K562 (cell line): ENCODE measurements around the gene ARHGEF3. TPM values are rescaled to one million over a fixed set of nuclear protein-coding genes. Genes with fewer than 3 reads are reported as not detected.

ENCODE experiments used
- ATAC-seq: fragments of 200-7000 bp; cut with Tn5 transposase; 3 replicates; pipeline ENCODE4 v1.9.1; 2020; ENCODE audit warnings: moderate library complexity
- BruUV-seq: library from RNA; stranded (reverse); fragments of 400-500 nt; replicated peaks from 2 replicates; lab custom pipeline; 2021; lab: Mats Ljungman, UMichigan
- CTCF ChIA-PET: fragments of 300-600 bp; formaldehyde crosslinking; extraction: SDS; loops from one replicate; lab custom pipeline; 2021; ENCODE audit warnings: low intra/inter-chr PET ratio; lab: Yijun Ruan, JAX
- POLR2A ChIA-PET: fragments of 300-600, 350-650 bp; sonication (Branson Sonifier 250); formaldehyde crosslinking; extraction: SDS; loops from one replicate; lab custom pipeline; 2021; ENCODE audit warnings: antibody characterized with exemption, inconsistent platforms; lab: Yijun Ruan, JAX
- DNase-seq, 4 experiments: peaks; one replicate each; pipeline versions ENCODE4 v3.0.0 to v3.0.0-alpha.2; 2011 to 2018; ENCODE audit warnings: low spot score in 3 of 4, mixed read lengths in 3 of 4; ENCODE audit errors: extremely low read depth in 1 of 4
- FAIRE-seq: peaks from 2 replicates; lab custom pipeline; 2011; peaks lifted over from hg19 to GRCh38; lab: Jason Lieb, UNC
- H2AFZ ChIP-seq: 2 replicates; pipeline ENCODE4 v1.6.0; 2011; ENCODE audit warnings: low read depth, low read length, control low read depth, inconsistent platforms
- H3K27ac ChIP-seq: fragments of 200-600 bp; 3 replicates; pipeline ENCODE4 v1.8.0; 2011; ENCODE audit warnings: low read depth, mild to moderate bottlenecking, control low read depth, inconsistent platforms, low read length, moderate library complexity, mixed read lengths; ENCODE audit errors: extremely low read depth
- H3K27me3 ChIP-seq, 2 experiments: fragments of 300-600 bp in 1 of 2; 2 replicates in 1 of 2; 3 replicates in 1 of 2; pipeline versions ENCODE4 v1.6.0 to v1.8.0; 2011; ENCODE audit warnings: inconsistent platforms in 2 of 2, low read length in 2 of 2, mild to moderate bottlenecking in 1 of 2, mixed read lengths in 1 of 2, moderate library complexity in 1 of 2; ENCODE audit not compliant: control insufficient read depth in 2 of 2, insufficient read depth in 2 of 2
- H3K36me3 ChIP-seq: fragments of 300-600 bp; 3 replicates; pipeline ENCODE4 v1.8.0; 2011; ENCODE audit warnings: mild to moderate bottlenecking, low read length, inconsistent platforms; ENCODE audit not compliant: control insufficient read depth, insufficient read depth
- H3K4me1 ChIP-seq, 2 experiments: fragments of 200-600 bp in 1 of 2; replicated peaks in 1 of 2; 2 replicates in 1 of 2; 3 replicates in 1 of 2; pipeline versions ENCODE4 v1.5.1 to v1.8.0; 2011; ENCODE audit warnings: inconsistent platforms in 2 of 2, low read length in 2 of 2, mild to moderate bottlenecking in 1 of 2, mixed read lengths in 1 of 2, moderate library complexity in 1 of 2; ENCODE audit not compliant: control insufficient read depth in 2 of 2, insufficient read depth in 2 of 2
- H3K4me2 ChIP-seq: 2 replicates; pipeline ENCODE4 v1.6.1; 2011; ENCODE audit warnings: low read length, control low read depth, inconsistent platforms, mixed read lengths; ENCODE audit not compliant: insufficient read depth
- H3K4me3 ChIP-seq: fragments of 200-600 bp; sonication (generic), shearing (Covaris generic); 2 replicates; pipeline ENCODE4 v1.5.1; 2016; ENCODE audit warnings: control low read depth, inconsistent platforms
- H3K79me2 ChIP-seq: fragments of 200-600 bp; 3 replicates; pipeline ENCODE4 v1.8.0; 2011; ENCODE audit warnings: low read length, inconsistent platforms; ENCODE audit not compliant: control insufficient read depth, insufficient read depth
- H3K9ac ChIP-seq, 2 experiments: 2 replicates each; pipeline versions ENCODE4 v1.6.0 to v1.6.1; 2011; ENCODE audit warnings: low read depth in 2 of 2, low read length in 2 of 2, control low read depth in 1 of 2, inconsistent platforms in 1 of 2, mild to moderate bottlenecking in 1 of 2, mixed read lengths in 1 of 2; ENCODE audit not compliant: insufficient read depth in 1 of 2
- H3K9me1 ChIP-seq: one replicate; pipeline ENCODE4 v1.6.0; 2011; ENCODE audit warnings: inconsistent platforms, mild to moderate bottlenecking, low read length, moderate library complexity; ENCODE audit not compliant: control insufficient read depth, insufficient read depth
- H3K9me3 ChIP-seq: replicated peaks from 2 replicates; pipeline ENCODE4 v1.5.1; 2011; ENCODE audit warnings: low read depth, low read length, inconsistent platforms; ENCODE audit not compliant: control insufficient read depth, insufficient read depth
- H4K20me1 ChIP-seq: replicated peaks from 2 replicates; pipeline ENCODE4 v1.6.1; 2011; ENCODE audit warnings: low read length, inconsistent platforms, mixed read lengths; ENCODE audit not compliant: control insufficient read depth, insufficient read depth
- BDP1 ChIP-seq: IDR thresholded peaks from 3 replicates; pipeline ENCODE4 v1.6.1; 2011; ENCODE audit not compliant: insufficient read length, insufficient read depth
- CGGBP1 ChIP-seq: fragments of 250-450 bp; sonication (Bioruptor Pico); IDR thresholded peaks from 2 replicates; pipeline ENCODE4 v1.9.0; 2021; ENCODE audit warnings: mild to moderate bottlenecking
- CREM ChIP-seq: IDR thresholded peaks from 2 replicates; pipeline ENCODE4 v1.6.1; 2014; ENCODE audit warnings: antibody characterized with exemption, low read depth
- CSDE1 ChIP-seq, 2 experiments: fragments of 450-650 bp; IDR thresholded peaks; 2 replicates each; pipeline ENCODE4 v1.6.1; 2016; ENCODE audit warnings: mild to moderate bottlenecking in 1 of 2
- GTF2E2 ChIP-seq: fragments of 200-800 bp; sonication (Bioruptor generic); IDR thresholded peaks from 2 replicates; pipeline ENCODE4 v1.6.1; 2016; ENCODE audit warnings: missing genetic modification characterization, missing compliant biosample characterization
- ILK ChIP-seq: fragments of 450-650 bp; IDR thresholded peaks from 2 replicates; pipeline ENCODE4 v1.6.1; 2016; ENCODE audit warnings: missing genetic modification characterization, low read depth, mild to moderate bottlenecking, missing compliant biosample characterization, moderate library complexity, borderline replicate concordance
- KAT7 ChIP-seq: sonication (generic); formaldehyde crosslinking; IDR thresholded peaks from 2 replicates; pipeline ENCODE4 v1.8.0; 2022; ENCODE audit warnings: missing genetic modification reagents, mild to moderate bottlenecking, borderline replicate concordance
- MECOM ChIP-seq: fragments of 250-450 bp; sonication (Bioruptor Pico); IDR thresholded peaks from 2 replicates; pipeline ENCODE4 v1.8.0; 2022; ENCODE audit warnings: inconsistent platforms
- SAFB2 ChIP-seq: fragments of 200-400 bp; formaldehyde crosslinking; IDR thresholded peaks from 2 replicates; pipeline ENCODE4 v1.6.1; 2018; ENCODE audit warnings: borderline replicate concordance, low read length, low read depth, moderate library complexity; ENCODE audit not compliant: severe bottlenecking
- SIN3A ChIP-seq, 2 experiments: fragments of 150-350 bp in 1 of 2; IDR thresholded peaks; 2 replicates each; pipeline ENCODE4 v1.6.1; 2011 to 2016; ENCODE audit warnings: borderline replicate concordance in 2 of 2, low read depth in 2 of 2, low read length in 2 of 2, mild to moderate bottlenecking in 2 of 2, moderate library complexity in 2 of 2; ENCODE audit not compliant: control insufficient read depth in 1 of 2
- SRSF3 ChIP-seq: fragments of 200-400 bp; formaldehyde crosslinking; IDR thresholded peaks from 2 replicates; pipeline ENCODE4 v1.6.1; 2016; ENCODE audit warnings: mild to moderate bottlenecking, low read length, moderate library complexity; ENCODE audit not compliant: insufficient read depth
- THRA ChIP-seq: fragments of 450-650 bp; IDR thresholded peaks from 2 replicates; pipeline ENCODE4 v1.6.1; 2017; ENCODE audit warnings: mild to moderate bottlenecking, moderate library complexity
- U2AF1 ChIP-seq: fragments of 200-400 bp; formaldehyde crosslinking; optimal IDR thresholded peaks from 2 replicates; pipeline ENCODE3; 2017; ENCODE audit warnings: mild to moderate bottlenecking, low read depth, low read length, moderate library complexity
- ZFX ChIP-seq: sonication (generic); formaldehyde crosslinking; IDR thresholded peaks from 2 replicates; pipeline ENCODE4 v1.8.0; 2022; ENCODE audit warnings: mild to moderate bottlenecking, missing genetic modification reagents, moderate library complexity
- ZNF175 ChIP-seq: fragments of 200-800 bp; sonication (Bioruptor generic); IDR thresholded peaks from 2 replicates; pipeline ENCODE4 v1.6.1; 2016; ENCODE audit warnings: low read depth, mild to moderate bottlenecking, missing genetic modification characterization, missing compliant biosample characterization
- ZNF217 ChIP-seq: sonication (generic); formaldehyde crosslinking; IDR thresholded peaks from 2 replicates; pipeline ENCODE4 v1.8.0; 2022; ENCODE audit warnings: mild to moderate bottlenecking, missing genetic modification reagents
- ZNF316 ChIP-seq: fragments of 450-650 bp; IDR thresholded peaks from 2 replicates; pipeline ENCODE4 v1.6.1; 2016
- WGBS: fragments of 100-300 bp; shearing (Covaris generic); methylation state at CpG from one replicate; pipeline ENCODE4 v1.1.6; 2016; ENCODE audit warnings: low coverage, mixed read lengths; ENCODE audit not compliant: insufficient coverage; ENCODE audit errors: missing lambda C conversion rate; 5-methylcytosine and 5-hydroxymethylcytosine counted together
- in situ Hi-C: fragments of 300-500 bp; cut with MboI; formaldehyde crosslinking; loops from 4 replicates; pipeline ENCODE4 v1.15.0; 2018; ENCODE audit warnings: inconsistent platforms, mixed read lengths
- intact Hi-C: fragments of 100-400 bp; cut with micrococcal nuclease; formaldehyde crosslinking; loops from 2 replicates; pipeline ENCODE4 v1.14.2; 2022
- polyA plus RNA-seq, 8 experiments: library from polyadenylated mRNA; depleted of rRNA in 4 of 8; stranded (reverse) in 5 of 8; unstranded in 3 of 8; fragments of >200 nt; fragmentation: Nextera tagmentation in 2 of 8; fragmentation: Illumina TruSeq in 1 of 8; extraction: Ambion mirVana in 2 of 8; extraction: Trizol in 1 of 8; gene quantifications; 2 replicates each; pipeline versions ENCODE4 v1.2.1 to v1.2.3, GENCODE V29; 2011 to 2014; ENCODE audit warnings: inconsistent platforms in 1 of 8, missing spikeins in 1 of 8
- total RNA-seq, 7 experiments: library from RNA; depleted of rRNA in 6 of 7; stranded (reverse); fragments of >200 nt in 6 of 7; fragmentation: Illumina TruSeq in 2 of 7; extraction: Trizol in 2 of 7; gene quantifications; 2 replicates each; pipeline versions ENCODE4 v1.2.1 to v1.2.3, GENCODE V29; 2011 to 2021; ENCODE audit warnings: low replicate concordance in 1 of 7

Gene ARHGEF3
- total and polyA plus RNA-seq, 9 of the 15 experiments (the other 6 are each of a cell fraction or from before 2014, with no cell fraction given): 0.77 to 2.7 (median 1.4) TPM

GRCh38 chr3:56819016-56819809 is 17.5 kb upstream of the ARHGEF3 start:
- TF ChIP-seq CSDE1 (IDR thresholded peaks at IDR 0.05): no peak
- no peak for TF ChIP-seq ZNF175
- no peak for TF ChIP-seq GTF2E2 (tag)
- no peak for TF ChIP-seq THRA
- TF ChIP-seq SAFB2: no peak
- no peak for TF ChIP-seq CREM
- TF ChIP-seq SRSF3: no peak
- TF ChIP-seq ZFX: no peak
- no peak for TF ChIP-seq U2AF1
- TF ChIP-seq SIN3A (IDR thresholded peaks at IDR 0.05; ENCODE audit: borderline replicate concordance in 2 of 2, control insufficient read depth in 1 of 2, low read depth in 2 of 2, low read length in 2 of 2): no peak
- TF ChIP-seq KAT7: no peak
- TF ChIP-seq CGGBP1 (CRISPR knock-in tag): no peak
- no peak for TF ChIP-seq BDP1
- no peak for TF ChIP-seq ZNF217 (CRISPR knock-in tag)
- no peak for TF ChIP-seq ILK (tag)
- TF ChIP-seq MECOM (CRISPR knock-in tag): no peak
- TF ChIP-seq ZNF316: no peak
- POLR2A ChIA-PET: interaction anchor here (1.0 kb wide), 1 partner anchor 10 kb away, joined by 4 read pairs; no protein-coding TSS in a partner anchor
- H3K36me3 ChIP-seq: no peaks in the 10 kb centered on the region
- CTCF ChIA-PET: no interaction called here
- H3K27ac ChIP-seq: no peak overlapping the region
- no peak for DNase-seq
- H3K79me2 ChIP-seq: no peaks in the 10 kb centered on the region
- H3K27me3 ChIP-seq: no peaks in the 10 kb centered on the region
- no peaks in the 10 kb centered on the region for H3K9me3 ChIP-seq
- no peak for ATAC-seq
- H3K4me1 ChIP-seq: no peaks in the 10 kb centered on the region
- no peak overlapping the region for H3K4me2 ChIP-seq
- H4K20me1 ChIP-seq: no peaks in the 10 kb centered on the region
- H3K9ac ChIP-seq: no peak overlapping the region
- intact Hi-C loops: no loop called here
- FAIRE-seq: no peak
- BruUV-seq: no TSS peak
- H3K9me1 ChIP-seq: no peaks in the 10 kb centered on the region
- WGBS: 0% methylated on average over 1 of the region's 2 CpGs
- in situ Hi-C loops: no loop called here
- H2AFZ ChIP-seq: no peak overlapping the region
- H3K4me3 ChIP-seq: no peak overlapping the region
